ENCODE measurements around the gene RBM8A. TPM values are rescaled to one million over a fixed set of nuclear protein-coding genes. Genes with fewer than 3 reads are reported as not detected.
A peak's percentile ranks its signal among the peaks of the same experiment; 100 is the strongest.

The RBM8A gene
- total RNA-seq, 4 donors from 2014 or later, result 199 to 589 (median 381) TPM

- peak; percentile 91 to 93 for ATAC-seq
- peak; percentile 69 to 88 for DNase-seq
- H3K27me3 ChIP-seq, result no peaks in the 10 kb centered on the region
- no peaks in the 10 kb centered on the region for H3K9me3 ChIP-seq
- in situ Hi-C loops (cut with MboI; ENCODE audit: low sequenced_read_pairs in 4 of 4) (no loop called here), intact Hi-C loops (cut with DNase I; ENCODE audit: low total_unique reads) (loop anchor here (10.0 kb wide), 1 partner anchor 47 kb away; the partner anchor contains the start of genes POLR3C and RNF115)
- H3K4me1 ChIP-seq, result peaks cover 14 to 18% of the 10 kb centered on the region in 2 donors
- TF ChIP-seq CTCF (IDR thresholded peaks at IDR 0.05 in 4 of 5, conservative IDR thresholded peaks at IDR 0.05 in 1 of 5) (no peak), POLR2A (IDR thresholded peaks at IDR 0.05) (peak in 1 of 2 donors; percentile 17)
- peak overlapping the region; percentile 64 to 95 (median 73) for H3K4me3 ChIP-seq
- peak overlapping the region; percentile 83 to 91 (median 88) for H3K27ac ChIP-seq
- peaks cover 0 to 9% of the 10 kb centered on the region in 2 donors for H3K36me3 ChIP-seq
Observed at GRCh38 chr1:145871994-145872924, 55.0 kb downstream of the RBM8A start.

Other genes with a start within 250 kb of the RBM8A start
- under 1 TPM in 1 of 4 donors, not detected in 3; 0.44 TPM for gene PDZK1, start 220.1 kb downstream of the RBM8A start, total RNA-seq
- gene CD160, start 208.0 kb downstream of the RBM8A start, total RNA-seq, result not detected
- 10 to 100 TPM; 16.1 to 65.4 (median 37.3) TPM for gene RNF115, start 103.4 kb downstream of the RBM8A start, total RNA-seq
- gene POLR3C, start 103.3 kb downstream of the RBM8A start, total RNA-seq, result 10 to 100 TPM; 23.0 to 27.8 (median 26.4) TPM
- gene NUDT17, start 81.9 kb downstream of the RBM8A start, total RNA-seq, result 1 to 10 TPM in 1 of 4 donors, under 1 TPM in 2, not detected in 1; 0.46 to 2.2 (median 0.51) TPM
- gene PIAS3, start 68.4 kb downstream of the RBM8A start, total RNA-seq, result 10 to 100 TPM; 26.2 to 40.0 (median 35.7) TPM
- 10 to 100 TPM in 2 of 4 donors, 1 to 10 TPM in 2; 8.0 to 19.5 (median 10.7) TPM for gene ANKRD35, start 41.6 kb downstream of the RBM8A start, total RNA-seq
- 10 to 100 TPM in 3 of 4 donors, 1 to 10 TPM in 1; 6.4 to 20.0 (median 14.7) TPM for gene ITGA10, start 17.4 kb downstream of the RBM8A start, total RNA-seq
- 10 to 100 TPM; 23.2 to 46.0 (median 31.7) TPM for gene PEX11B, start 8.8 kb downstream of the RBM8A start, total RNA-seq
- 100 to 1,000 TPM in 1 of 4 donors, 10 to 100 TPM in 3; 37.1 to 108 (median 75.4) TPM for gene LIX1L, start 30.5 kb upstream of the RBM8A start, total RNA-seq
- gene ANKRD34A, start 37.1 kb upstream of the RBM8A start, total RNA-seq, result 10 to 100 TPM in 1 of 4 donors, 1 to 10 TPM in 3; 3.3 to 19.0 (median 6.7) TPM
- 10 to 100 TPM; 43.5 to 78.8 (median 59.4) TPM for gene POLR3GL, start 37.2 kb upstream of the RBM8A start, total RNA-seq
- gene TXNIP, start 69.1 kb upstream of the RBM8A start, total RNA-seq, result 1,000 to 10,000 TPM; 1,815 to 2,839 (median 2,202) TPM
- gene HJV, start 94.3 kb upstream of the RBM8A start, total RNA-seq, result 100 to 1,000 TPM; 274 to 585 (median 420) TPM
- 1 to 10 TPM in 1 of 4 donors, under 1 TPM in 3; 0.55 to 4.0 (median 0.94) TPM for gene NBPF10, start 217.3 kb upstream of the RBM8A start, total RNA-seq